ENCODE results near the gene SFN.
"Not testable (repeated sequence)": the region's sequence is repeated elsewhere in the genome, so short reads cannot be mapped to it uniquely, and the experiment has no call there.

Gene SFN

GRCh38 chr1:26839779-26840178, 23.2 kb upstream of the SFN start:
- peaks cover 2% of the 10 kb centered on the region for H3K4me1 ChIP-seq (ENCODE audit: control insufficient read depth, insufficient read depth, low read length, poor library complexity, severe bottlenecking)
- 80 to 90% methylated on average over 4 to 6 of the region's 6 CpGs for WGBS, 2 experiments (ENCODE audit: insufficient coverage in 2 of 2)
- H3K27ac ChIP-seq (ENCODE audit: low read depth, low read length, severe bottlenecking): no peak overlapping the region
- peaks cover 70% of the 10 kb centered on the region for H3K36me3 ChIP-seq (ENCODE audit: control insufficient read depth, insufficient read depth, low read length)
- no peak overlapping the region for H3K4me3 ChIP-seq (ENCODE audit: extremely low read depth, insufficient read depth, low read length, poor library complexity, severe bottlenecking)
- H3K9me3 ChIP-seq (ENCODE audit: control insufficient read depth, low read length): no peaks in the 10 kb centered on the region

GRCh38 chr1:26844424-26845196, 18.3 kb upstream of the SFN start:
- H3K36me3 ChIP-seq (ENCODE audit: control insufficient read depth, insufficient read depth, low read length): peaks cover 63% of the 10 kb centered on the region
- 78 to 96% methylated on average over 6 to 11 of the region's 13 CpGs for WGBS, 2 experiments (ENCODE audit: insufficient coverage in 2 of 2)

GRCh38 chr1:26847826-26848225, 15.1 kb upstream of the SFN start:
- 96 to 98% methylated on average over 4 to 6 of the region's 6 CpGs for WGBS, 2 experiments (ENCODE audit: insufficient coverage in 2 of 2)
- peaks cover 76% of the 10 kb centered on the region for H3K36me3 ChIP-seq (ENCODE audit: control insufficient read depth, insufficient read depth, low read length)
- not testable (repeated sequence) for H3K4me1 ChIP-seq (ENCODE audit: control insufficient read depth, insufficient read depth, low read length, poor library complexity, severe bottlenecking); H3K27ac ChIP-seq (ENCODE audit: low read depth, low read length, severe bottlenecking); H3K9me3 ChIP-seq (ENCODE audit: control insufficient read depth, low read length); H3K4me3 ChIP-seq (ENCODE audit: extremely low read depth, insufficient read depth, low read length, poor library complexity, severe bottlenecking)

More at GRCh38 chr1:26844424-26845196, 18.3 kb upstream of the SFN start:
- no peaks in the 10 kb centered on the region for H3K4me1 ChIP-seq (ENCODE audit: control insufficient read depth, insufficient read depth, low read length, poor library complexity, severe bottlenecking)
- no peaks in the 10 kb centered on the region for H3K9me3 ChIP-seq (ENCODE audit: control insufficient read depth, low read length)
- no peak overlapping the region for H3K4me3 ChIP-seq (ENCODE audit: extremely low read depth, insufficient read depth, low read length, poor library complexity, severe bottlenecking)
- no peak overlapping the region for H3K27ac ChIP-seq (ENCODE audit: low read depth, low read length, severe bottlenecking)

- no peak overlapping the region for H3K4me3 ChIP-seq (ENCODE audit: extremely low read depth, insufficient read depth, low read length, poor library complexity, severe bottlenecking)
- H3K9me3 ChIP-seq (ENCODE audit: control insufficient read depth, low read length): no peaks in the 10 kb centered on the region
- no peaks in the 10 kb centered on the region for H3K4me1 ChIP-seq (ENCODE audit: control insufficient read depth, insufficient read depth, low read length, poor library complexity, severe bottlenecking)
- H3K27ac ChIP-seq (ENCODE audit: low read depth, low read length, severe bottlenecking): no peak overlapping the region
- peaks cover 73% of the 10 kb centered on the region for H3K36me3 ChIP-seq (ENCODE audit: control insufficient read depth, insufficient read depth, low read length)
- WGBS, 2 experiments (ENCODE audit: insufficient coverage in 2 of 2): 91 to 97% methylated on average over 5 to 10 of the region's 10 CpGs
These were observed 14.4 kb upstream of the SFN start for GRCh38 chr1:26848499-26848898.

GRCh38 chr1:26848941-26849774, 13.8 kb upstream of the SFN start:
- H3K9me3 ChIP-seq (ENCODE audit: control insufficient read depth, low read length): no peaks in the 10 kb centered on the region
- H3K4me1 ChIP-seq (ENCODE audit: control insufficient read depth, insufficient read depth, low read length, poor library complexity, severe bottlenecking): no peaks in the 10 kb centered on the region
- 90 to 96% methylated on average over 9 to 10 of the region's 10 CpGs for WGBS, 2 experiments (ENCODE audit: insufficient coverage in 2 of 2)
- no peak overlapping the region for H3K4me3 ChIP-seq (ENCODE audit: extremely low read depth, insufficient read depth, low read length, poor library complexity, severe bottlenecking)
- H3K27ac ChIP-seq (ENCODE audit: low read depth, low read length, severe bottlenecking): no peak overlapping the region
- H3K36me3 ChIP-seq (ENCODE audit: control insufficient read depth, insufficient read depth, low read length): peaks cover 76% of the 10 kb centered on the region

- 91 to 94% methylated on average over 12 of the region's 12 CpGs for WGBS, 2 experiments (ENCODE audit: insufficient coverage in 2 of 2)
- Histone ChIP-seq H3K36me3 (ENCODE audit: control insufficient read depth, insufficient read depth, low read length) (peaks cover 88% of the 10 kb centered on the region), H3K4me1 (ENCODE audit: control insufficient read depth, insufficient read depth, low read length, poor library complexity, severe bottlenecking) (no peaks in the 10 kb centered on the region), H3K27ac (ENCODE audit: low read depth, low read length, severe bottlenecking) (no peak overlapping the region), H3K9me3 (ENCODE audit: control insufficient read depth, low read length) (no peaks in the 10 kb centered on the region), H3K4me3 (ENCODE audit: extremely low read depth, insufficient read depth, low read length, poor library complexity, severe bottlenecking) (no peak overlapping the region)
These were observed 11.8 kb upstream of the SFN start for GRCh38 chr1:26851106-26851684.

GRCh38 chr1:26852701-26853100, 10.2 kb upstream of the SFN start:
- no peak overlapping the region for H3K27ac ChIP-seq (ENCODE audit: low read depth, low read length, severe bottlenecking)
- no peaks in the 10 kb centered on the region for H3K9me3 ChIP-seq (ENCODE audit: control insufficient read depth, low read length)
- no peaks in the 10 kb centered on the region for H3K4me1 ChIP-seq (ENCODE audit: control insufficient read depth, insufficient read depth, low read length, poor library complexity, severe bottlenecking)
- peaks cover 78% of the 10 kb centered on the region for H3K36me3 ChIP-seq (ENCODE audit: control insufficient read depth, insufficient read depth, low read length)
- H3K4me3 ChIP-seq (ENCODE audit: extremely low read depth, insufficient read depth, low read length, poor library complexity, severe bottlenecking): no peak overlapping the region
- whole genome bisulfite sequencing, 2 experiments (ENCODE audit: insufficient coverage in 2 of 2): 72 to 85% methylated on average over 2 to 6 of the region's 9 CpGs

- Histone ChIP-seq H3K36me3 (ENCODE audit: control insufficient read depth, insufficient read depth, low read length) (peaks cover 74% of the 10 kb centered on the region), H3K9me3 (ENCODE audit: control insufficient read depth, low read length) (no peaks in the 10 kb centered on the region), H3K27ac (ENCODE audit: low read depth, low read length, severe bottlenecking) (peak overlapping the region; percentile 8), H3K4me1 (ENCODE audit: control insufficient read depth, insufficient read depth, low read length, poor library complexity, severe bottlenecking) (no peaks in the 10 kb centered on the region), H3K4me3 (ENCODE audit: extremely low read depth, insufficient read depth, low read length, poor library complexity, severe bottlenecking) (no peak overlapping the region)
- 62 to 73% methylated on average over 2 to 3 of the region's 3 CpGs for WGBS, 2 experiments (ENCODE audit: insufficient coverage in 2 of 2)
These were observed 9.8 kb upstream of the SFN start for GRCh38 chr1:26853156-26853555.

GRCh38 chr1:26853600-26853999, 9.3 kb upstream of the SFN start:
- no peak overlapping the region for H3K4me3 ChIP-seq (ENCODE audit: extremely low read depth, insufficient read depth, low read length, poor library complexity, severe bottlenecking)
- 93 to 97% methylated on average over 8 to 10 of the region's 10 CpGs for WGBS, 2 experiments (ENCODE audit: insufficient coverage in 2 of 2)
- no peaks in the 10 kb centered on the region for H3K9me3 ChIP-seq (ENCODE audit: control insufficient read depth, low read length)
- H3K27ac ChIP-seq (ENCODE audit: low read depth, low read length, severe bottlenecking): peak overlapping the region; percentile 8
- no peaks in the 10 kb centered on the region for H3K4me1 ChIP-seq (ENCODE audit: control insufficient read depth, insufficient read depth, low read length, poor library complexity, severe bottlenecking)
- H3K36me3 ChIP-seq (ENCODE audit: control insufficient read depth, insufficient read depth, low read length): peaks cover 70% of the 10 kb centered on the region

- H3K27ac ChIP-seq (ENCODE audit: low read depth, low read length, severe bottlenecking): no peak overlapping the region
- H3K36me3 ChIP-seq (ENCODE audit: control insufficient read depth, insufficient read depth, low read length): peaks cover 57% of the 10 kb centered on the region
- H3K4me3 ChIP-seq (ENCODE audit: extremely low read depth, insufficient read depth, low read length, poor library complexity, severe bottlenecking): no peak overlapping the region
- no peaks in the 10 kb centered on the region for H3K9me3 ChIP-seq (ENCODE audit: control insufficient read depth, low read length)
- no peaks in the 10 kb centered on the region for H3K4me1 ChIP-seq (ENCODE audit: control insufficient read depth, insufficient read depth, low read length, poor library complexity, severe bottlenecking)
- WGBS, 2 experiments (ENCODE audit: insufficient coverage in 2 of 2): 96% methylated on average over 2 of the region's 5 CpGs; no CpG with 5 or more reads in 1 of the 2 experiments
These were observed 8.0 kb upstream of the SFN start for GRCh38 chr1:26854906-26855305.
